Measurements from ENCODE around the gene C19orf25.

Gene C19orf25

DNA sequence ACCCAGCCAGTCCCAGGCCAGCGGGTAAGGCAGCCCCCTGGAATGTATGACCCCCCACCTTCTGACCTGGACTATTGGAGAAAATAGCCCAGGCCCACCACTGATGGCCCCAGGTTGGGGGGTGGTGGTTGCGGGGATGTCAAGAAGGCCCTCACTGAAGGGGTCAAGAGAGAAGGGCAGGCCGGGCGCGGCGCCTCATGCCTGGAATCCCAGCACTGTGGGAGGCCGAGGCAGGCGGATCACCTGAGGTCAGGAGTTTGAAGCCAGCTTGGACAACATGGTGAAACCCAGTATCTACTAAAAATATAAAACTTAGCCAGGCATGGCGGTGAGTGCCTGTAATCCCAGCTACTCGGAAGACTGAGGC, 35.3 kb upstream of the C19orf25 start:
- in situ Hi-C loops (cut with HindIII; ENCODE audit: low pct_ligation_motif_present, low sequenced_read_pairs) = no loop called here

DNA sequence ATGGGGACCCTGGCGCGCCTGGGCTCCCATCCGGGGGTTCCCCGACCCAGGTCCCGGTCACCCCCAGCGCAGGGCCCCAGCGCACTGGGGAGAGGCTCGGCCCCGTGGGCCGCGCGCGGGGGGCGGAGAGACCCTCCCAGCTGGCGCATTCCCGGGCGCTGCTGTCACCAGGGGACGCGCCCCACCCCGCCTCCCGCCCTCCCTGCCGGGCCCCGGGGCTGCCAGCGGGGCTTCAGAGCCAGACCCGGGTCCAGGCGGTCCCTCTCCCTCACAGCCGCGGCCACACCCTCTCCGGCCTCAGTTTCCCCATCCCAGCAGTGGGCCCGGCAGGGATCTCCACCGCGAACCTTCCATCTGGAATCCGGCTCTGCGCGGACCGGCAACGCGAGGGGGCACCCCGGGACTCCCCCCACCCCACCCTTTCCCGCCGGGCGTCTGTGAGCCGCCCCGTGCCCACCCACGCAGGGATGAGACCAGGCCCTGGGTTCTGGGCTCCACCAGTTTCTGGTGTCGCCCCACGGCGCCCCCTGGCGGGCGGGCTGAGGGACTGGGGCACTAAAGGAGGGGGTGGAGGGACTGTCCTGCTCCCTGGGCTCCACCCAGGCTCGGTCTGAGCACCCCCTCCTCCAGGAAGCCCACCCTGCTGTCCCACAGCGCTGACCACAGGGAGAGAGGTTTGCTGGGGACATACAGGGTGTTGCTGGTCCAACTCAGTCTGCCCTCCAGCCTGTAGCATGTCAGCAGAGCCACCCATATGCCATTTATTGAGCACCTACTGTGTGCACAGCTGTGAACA, 34.7 kb upstream of the C19orf25 start:
- no peaks in the 10 kb centered on the region for H3K27me3 ChIP-seq (replicated peaks)
- no peak overlapping the region for H3K4me3 ChIP-seq (ENCODE audit: low read depth, low read length)
- in situ Hi-C loops (cut with HindIII; ENCODE audit: low pct_ligation_motif_present, low sequenced_read_pairs) = no loop called here
- TF ChIP-seq, protein P1, sequence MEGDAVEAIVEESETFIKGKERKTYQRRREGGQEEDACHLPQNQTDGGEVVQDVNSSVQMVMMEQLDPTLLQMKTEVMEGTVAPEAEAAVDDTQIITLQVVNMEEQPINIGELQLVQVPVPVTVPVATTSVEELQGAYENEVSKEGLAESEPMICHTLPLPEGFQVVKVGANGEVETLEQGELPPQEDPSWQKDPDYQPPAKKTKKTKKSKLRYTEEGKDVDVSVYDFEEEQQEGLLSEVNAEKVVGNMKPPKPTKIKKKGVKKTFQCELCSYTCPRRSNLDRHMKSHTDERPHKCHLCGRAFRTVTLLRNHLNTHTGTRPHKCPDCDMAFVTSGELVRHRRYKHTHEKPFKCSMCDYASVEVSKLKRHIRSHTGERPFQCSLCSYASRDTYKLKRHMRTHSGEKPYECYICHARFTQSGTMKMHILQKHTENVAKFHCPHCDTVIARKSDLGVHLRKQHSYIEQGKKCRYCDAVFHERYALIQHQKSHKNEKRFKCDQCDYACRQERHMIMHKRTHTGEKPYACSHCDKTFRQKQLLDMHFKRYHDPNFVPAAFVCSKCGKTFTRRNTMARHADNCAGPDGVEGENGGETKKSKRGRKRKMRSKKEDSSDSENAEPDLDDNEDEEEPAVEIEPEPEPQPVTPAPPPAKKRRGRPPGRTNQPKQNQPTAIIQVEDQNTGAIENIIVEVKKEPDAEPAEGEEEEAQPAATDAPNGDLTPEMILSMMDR (IDR thresholded peaks at IDR 0.05; ENCODE audit: low read depth, low read length, missing control alignments) = peak; percentile 76
- no peak overlapping the region for H3K27ac ChIP-seq
- DNase-seq = no peak
- H3K36me3 ChIP-seq (replicated peaks) = no peaks in the 10 kb centered on the region

More for the DNA sequence above, 35.3 kb upstream of the C19orf25 start:
- H3K4me3 ChIP-seq (ENCODE audit: low read depth, low read length) = no peak overlapping the region
- H3K27ac ChIP-seq = no peak overlapping the region
- DNase-seq = no peak
- no peaks in the 10 kb centered on the region for H3K27me3 ChIP-seq (replicated peaks)
- no peaks in the 10 kb centered on the region for H3K36me3 ChIP-seq (replicated peaks)
- TF ChIP-seq, protein P1 (IDR thresholded peaks at IDR 0.05; ENCODE audit: low read depth, low read length, missing control alignments) = no peak

DNA sequence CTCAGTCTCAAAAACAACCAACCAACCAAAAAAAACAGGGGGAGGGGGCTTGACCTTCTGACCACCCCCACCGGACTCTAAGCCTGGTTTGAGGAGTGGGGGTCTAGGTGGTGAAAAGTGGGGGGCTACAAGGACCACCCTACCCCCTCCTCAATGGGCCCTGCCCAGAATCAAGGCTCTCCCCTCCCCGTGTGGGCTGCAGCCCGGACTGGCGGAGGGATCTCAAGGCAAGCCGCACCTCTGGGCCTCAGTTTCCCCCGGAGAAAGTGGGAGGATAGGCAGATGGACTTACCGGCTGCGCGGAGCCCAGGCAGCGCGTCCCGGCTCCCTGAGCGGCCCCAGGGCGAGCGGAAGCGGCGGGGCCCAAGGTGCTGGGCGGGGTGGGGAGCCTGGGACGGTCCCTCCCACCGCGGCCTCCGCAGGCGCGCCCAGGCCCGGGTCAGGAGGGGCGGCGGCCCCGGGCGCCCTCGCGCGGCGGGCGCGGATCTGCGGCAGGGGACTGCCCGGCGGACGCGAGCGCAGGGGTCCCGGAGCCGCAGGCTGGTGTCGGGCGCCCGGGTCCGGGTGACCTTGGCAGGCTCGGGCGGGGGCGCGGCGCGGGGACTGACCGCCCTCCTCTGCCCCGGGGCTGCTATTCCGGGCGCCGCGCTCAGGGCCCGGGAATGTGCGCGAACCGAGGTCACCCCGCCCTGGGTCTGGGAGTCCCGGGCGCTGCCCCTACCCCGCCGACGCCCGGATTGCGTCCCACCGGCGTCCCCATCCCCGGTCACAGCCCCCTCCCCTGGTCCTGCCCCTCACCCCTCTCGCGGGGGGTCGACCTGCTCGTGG, 33.9 kb upstream of the C19orf25 start, which contains the start of gene ADAMTSL5:
ADAMTSL5 (minus strand) TSS at position 349 of the 828 bp plus-strand sequence. CDS start 2,076 bp downstream, outside the sequence.
- Histone ChIP-seq H3K4me3 (ENCODE audit: low read depth, low read length) (peak within 1 kb of the TSS; percentile 29), H3K36me3 (replicated peaks) (no peaks in the 10 kb centered on the region), H3K27me3 (replicated peaks) (no peaks in the 10 kb centered on the region), H3K27ac (no peak within 1 kb of the TSS)
- in situ Hi-C loops (cut with HindIII; ENCODE audit: low pct_ligation_motif_present, low sequenced_read_pairs) = no loop called here
- no peak for DNase-seq
- TF ChIP-seq, protein P1 (IDR thresholded peaks at IDR 0.05; ENCODE audit: low read depth, low read length, missing control alignments) = no peak

DNA sequence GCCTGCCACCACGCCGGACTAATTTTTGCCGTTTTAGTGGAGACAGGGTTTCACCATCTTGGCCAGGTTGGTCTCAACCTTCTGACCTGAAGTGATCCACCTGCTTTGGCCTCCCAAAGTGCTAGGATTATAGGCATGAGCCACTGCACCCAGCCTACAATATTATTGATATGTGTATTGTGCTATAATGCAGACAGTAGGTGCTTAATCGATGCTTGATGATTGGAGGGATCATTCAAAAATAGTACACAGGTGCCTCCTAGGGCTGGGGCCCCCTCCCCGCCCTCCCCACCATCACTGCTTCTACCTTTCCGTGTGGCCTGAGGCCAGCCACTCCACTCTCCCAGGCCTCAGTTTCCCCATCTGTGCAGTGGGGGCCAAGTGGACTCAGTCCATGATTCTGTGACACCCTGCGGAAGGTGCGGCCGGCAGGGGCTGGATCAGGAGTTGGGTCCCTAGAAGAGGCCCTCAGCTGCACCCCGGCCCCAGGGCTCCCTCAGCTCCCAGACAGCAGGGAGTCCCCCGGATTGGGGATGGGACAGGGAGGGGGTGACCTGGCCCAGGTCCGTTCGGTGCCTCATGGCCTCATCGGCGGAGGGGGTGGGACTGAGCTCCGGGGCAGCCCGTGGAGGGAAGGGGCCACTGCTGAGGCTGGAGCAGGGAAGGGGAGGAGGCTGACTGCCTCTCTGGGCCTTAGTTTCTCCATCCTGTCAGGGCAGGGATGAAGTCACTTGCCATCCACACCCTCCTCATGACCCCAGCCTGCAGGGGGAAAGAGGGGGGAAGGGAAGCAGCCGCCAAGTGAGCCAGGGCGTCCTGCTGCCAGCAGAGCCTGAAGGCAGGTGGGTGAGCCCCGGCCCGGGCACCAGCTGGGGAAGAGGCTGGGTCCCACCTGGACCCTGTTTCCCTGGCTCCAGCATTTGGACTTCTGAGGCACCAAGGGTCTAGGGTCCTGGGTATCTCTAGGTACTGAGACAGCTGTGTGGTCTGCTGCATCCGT, 32.6 kb upstream of the C19orf25 start:
- Histone ChIP-seq H3K4me3 (ENCODE audit: low read depth, low read length) (no peak overlapping the region), H3K27ac (no peak overlapping the region), H3K36me3 (replicated peaks) (no peaks in the 10 kb centered on the region), H3K27me3 (replicated peaks) (no peaks in the 10 kb centered on the region)
- DNase-seq = no peak
- TF ChIP-seq, protein P1 (IDR thresholded peaks at IDR 0.05; ENCODE audit: low read depth, low read length, missing control alignments) = no peak
- in situ Hi-C loops (cut with HindIII; ENCODE audit: low pct_ligation_motif_present, low sequenced_read_pairs) = no loop called here

DNA sequence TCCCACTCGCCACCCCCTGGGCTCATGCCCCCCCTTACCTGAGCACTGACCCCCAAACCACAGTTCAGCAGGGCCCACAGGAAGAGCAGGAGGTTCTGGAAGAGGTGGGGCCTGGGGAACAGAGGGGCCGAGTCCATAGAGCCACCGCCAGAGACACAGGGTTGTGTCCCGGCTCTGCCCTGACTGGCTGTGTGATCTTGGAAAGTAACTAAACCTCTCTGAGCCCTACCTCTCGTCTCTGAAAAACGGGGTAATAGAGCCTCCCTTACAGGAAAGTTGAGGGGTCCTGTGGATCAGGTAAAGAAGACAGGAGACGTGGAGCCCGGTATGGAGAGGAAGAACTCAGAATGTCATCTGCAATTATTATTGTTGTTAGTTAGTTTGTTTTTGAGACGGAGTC, 31.8 kb upstream of the C19orf25 start:
- H3K36me3 ChIP-seq (replicated peaks) = no peaks in the 10 kb centered on the region
- no peak overlapping the region for H3K4me3 ChIP-seq (ENCODE audit: low read depth, low read length)
- TF ChIP-seq, protein P1 (IDR thresholded peaks at IDR 0.05; ENCODE audit: low read depth, low read length, missing control alignments) = no peak
- no peak for DNase-seq
- H3K27ac ChIP-seq = no peak overlapping the region
- no peaks in the 10 kb centered on the region for H3K27me3 ChIP-seq (replicated peaks)
- in situ Hi-C loops (cut with HindIII; ENCODE audit: low pct_ligation_motif_present, low sequenced_read_pairs) = no loop called here
